HepG2 (cell line): ENCODE results near the gene PLXND1. TPM values are rescaled to one million over a fixed set of nuclear protein-coding genes. Genes with fewer than 3 reads are reported as not detected.

ENCODE experiments used
- ATAC-seq: fragments of 200-7000 bp; cut with Tn5 transposase; 3 replicates; pipeline ENCODE4 v1.9.1; 2020; ENCODE audit warnings: mild to moderate bottlenecking, moderate library complexity
- BruUV-seq: library from RNA; stranded (reverse); fragments of 400-500 nt; replicated peaks from 2 replicates; lab custom pipeline; 2021; lab: Mats Ljungman, UMichigan
- CTCF ChIA-PET: fragments of 300-600 bp; formaldehyde crosslinking; extraction: SDS; loops from one replicate; lab custom pipeline; 2021; ENCODE audit warnings: low total read pairs, inconsistent platforms, low intra/inter-chr PET ratio; lab: Yijun Ruan, JAX
- POLR2A ChIA-PET: fragments of 350-600 bp; sonication (Branson Sonifier 250); formaldehyde crosslinking; loops from one replicate; lab custom pipeline; 2020; ENCODE audit warnings: antibody characterized with exemption, inconsistent platforms; lab: Yijun Ruan, JAX
- DNase-seq: peaks from one replicate; pipeline ENCODE4 v3.0.0-alpha.2; 2015; ENCODE audit warnings: low spot score
- FAIRE-seq: peaks from 3 replicates; lab custom pipeline; 2011; peaks lifted over from hg19 to GRCh38; lab: Jason Lieb, UNC
- H2AFZ ChIP-seq: one replicate; pipeline ENCODE4 v1.6.1; 2011; ENCODE audit warnings: low read length, inconsistent platforms
- H3K27ac ChIP-seq: fragments of 300-600 bp; 3 replicates; pipeline ENCODE4 v1.8.0; 2011; ENCODE audit warnings: mixed run types, mild to moderate bottlenecking, mixed read lengths, low read length, inconsistent platforms; ENCODE audit not compliant: insufficient read depth; ENCODE audit errors: extremely low read length
- H3K27me3 ChIP-seq, 2 experiments: fragments of 200-600 bp in 1 of 2; 2 replicates in 1 of 2; 3 replicates in 1 of 2; pipeline versions ENCODE4 v1.6.0 to v1.8.0; 2011; ENCODE audit warnings: low read length in 2 of 2, mild to moderate bottlenecking in 2 of 2, moderate library complexity in 2 of 2, inconsistent platforms in 1 of 2; ENCODE audit not compliant: insufficient read depth in 2 of 2, control insufficient read depth in 1 of 2
- H3K36me3 ChIP-seq, 2 experiments: fragments of 200-600 bp in 1 of 2; replicated peaks in 1 of 2; 2 replicates in 1 of 2; 3 replicates in 1 of 2; pipeline versions ENCODE4 v1.5.1 to v1.8.0; 2011; ENCODE audit warnings: low read length in 2 of 2, inconsistent platforms in 1 of 2; ENCODE audit not compliant: insufficient read depth in 2 of 2, control insufficient read depth in 1 of 2
- H3K4me1 ChIP-seq: 2 replicates; pipeline ENCODE4 v1.5.1; 2012; ENCODE audit warnings: low read length, inconsistent platforms; ENCODE audit not compliant: insufficient read depth
- H3K4me2 ChIP-seq: 2 replicates; pipeline ENCODE4 v1.6.0; 2011; ENCODE audit warnings: low read depth, low read length, inconsistent platforms
- H3K4me3 ChIP-seq, 3 experiments: fragments of 200-600 bp in 1 of 3; sonication (generic), shearing (Covaris generic) in 1 of 3; replicated peaks in 1 of 3; 2 replicates each; pipeline ENCODE4 v1.5.1; 2011 to 2016; ENCODE audit warnings: low read length in 3 of 3, inconsistent platforms in 2 of 3, low read depth in 2 of 3, mild to moderate bottlenecking in 2 of 3, control low read depth in 1 of 3, mixed read lengths in 1 of 3; ENCODE audit not compliant: insufficient read depth in 1 of 3
- H3K79me2 ChIP-seq: one replicate; pipeline ENCODE4 v1.6.1; 2011; ENCODE audit warnings: low read length, inconsistent platforms; ENCODE audit not compliant: insufficient read depth
- H3K9ac ChIP-seq: 2 replicates; pipeline ENCODE4 v1.6.0; 2011; ENCODE audit warnings: mild to moderate bottlenecking, low read depth, low read length, inconsistent platforms; ENCODE audit not compliant: insufficient read depth
- H3K9me3 ChIP-seq: 2 replicates; pipeline ENCODE4 v1.5.1; 2012; ENCODE audit warnings: mild to moderate bottlenecking, low read length
- H4K20me1 ChIP-seq: 2 replicates; pipeline ENCODE4 v1.6.0; 2011; ENCODE audit warnings: inconsistent platforms, mild to moderate bottlenecking, low read length, moderate library complexity; ENCODE audit not compliant: insufficient read depth
- AGO2 ChIP-seq: fragments of 200-400 bp; formaldehyde crosslinking; optimal IDR thresholded peaks from 2 replicates; pipeline ENCODE3; 2017; ENCODE audit warnings: mild to moderate bottlenecking, low read depth, low read length, moderate library complexity
- ATF7 ChIP-seq, 2 experiments: fragments of 450-650 bp in 1 of 2; sonication (generic) in 1 of 2; formaldehyde crosslinking in 1 of 2; IDR thresholded peaks; 2 replicates each; pipeline versions ENCODE4 v1.4.0 to v1.6.1; 2016 to 2020; ENCODE audit warnings: antibody characterized with exemption in 1 of 2, mild to moderate bottlenecking in 1 of 2, missing genetic modification reagents in 1 of 2
- NCOA5 ChIP-seq: sonication (generic); formaldehyde crosslinking; IDR thresholded peaks from 2 replicates; pipeline ENCODE4 v1.4.0; 2020; ENCODE audit warnings: missing genetic modification reagents
- ZNF234 ChIP-seq: sonication (generic); formaldehyde crosslinking; conservative IDR thresholded peaks from 2 replicates; pipeline ENCODE4 v1.5.1; 2020; ENCODE audit warnings: mild to moderate bottlenecking, missing genetic modification reagents
- ZNF629 ChIP-seq: sonication (generic); formaldehyde crosslinking; conservative IDR thresholded peaks from 2 replicates; pipeline ENCODE4 v1.5.0; 2020; ENCODE audit warnings: missing genetic modification reagents
- ZNF839 ChIP-seq: sonication (generic); formaldehyde crosslinking; IDR thresholded peaks from 2 replicates; pipeline ENCODE4 v1.4.0; 2020; ENCODE audit warnings: missing genetic modification reagents, mild to moderate bottlenecking, borderline replicate concordance
- WGBS: methylation state at CpG from one replicate; pipeline ENCODE4 v1.1.6; 2017; ENCODE audit warnings: low lambda C conversion rate; 5-methylcytosine and 5-hydroxymethylcytosine counted together
- in situ Hi-C: cut with HindIII; loops from 2 replicates; pipeline ENCODE4 v1.10.0; 2017; ENCODE audit warnings: low pct_unique_long_range_greater_than_20kb; ENCODE audit not compliant: extremely low pct_ligation_motif_present
- intact Hi-C: fragments of 100-400 bp; cut with micrococcal nuclease; formaldehyde crosslinking; loops from one replicate; pipeline ENCODE4 v1.10.0; 2022; ENCODE audit not compliant: unreplicated experiment
- polyA plus RNA-seq, 8 experiments: library from polyadenylated mRNA; depleted of rRNA in 3 of 8; stranded (reverse) in 7 of 8; unstranded in 1 of 8; fragments of >200 nt; fragmentation: Illumina TruSeq in 4 of 8; extraction: Trizol in 4 of 8; gene quantifications; 2 replicates each; pipeline versions ENCODE4 v1.2.1 to v1.2.3, GENCODE V29; 2011 to 2016; ENCODE audit warnings: low read depth in 4 of 8, missing spikeins in 1 of 8, mixed read lengths in 1 of 8; ENCODE audit not compliant: insufficient read depth in 1 of 8
- total RNA-seq, 5 experiments: library from RNA; depleted of rRNA; stranded (reverse); fragments of >200 nt; fragmentation: Illumina TruSeq; extraction: Trizol; gene quantifications; 2 replicates each; pipeline ENCODE4 v1.2.3, GENCODE V29; 2016; ENCODE audit warnings: low read depth in 1 of 5

The PLXND1 gene
- total and polyA plus RNA-seq, 2 of the 13 experiments (the other 11 are each of a cell fraction or from before 2014, with no cell fraction given) = 15.9 to 42.0 TPM

- Histone ChIP-seq H3K36me3 (peaks cover 7 to 23% of the 10 kb centered on the region in 2 experiments; a peak in 4 of 5 replicates), H3K27me3 (no peaks in the 10 kb centered on the region; a peak in 1 of 5 replicates), H3K4me1 (peaks cover 34% of the 10 kb centered on the region), H2AFZ (no peak overlapping the region), H3K9me3 (no peaks in the 10 kb centered on the region), H4K20me1 (no peaks in the 10 kb centered on the region), H3K4me2 (no peak overlapping the region), H3K4me3 (no peak overlapping the region), H3K27ac (no peak overlapping the region), H3K79me2 (no peaks in the 10 kb centered on the region), H3K9ac (no peak overlapping the region)
- intact Hi-C loops (no loop called here), in situ Hi-C loops (no loop called here)
- WGBS = 96% methylated on average over 10 of the region's 18 CpGs
- no TSS peak for BruUV-seq
- ChIA-PET CTCF (no interaction called here), POLR2A (no interaction called here)
- FAIRE-seq (no peak), ATAC-seq (no peak), DNase-seq (no peak)
- TF ChIP-seq NCOA5 (CRISPR knock-in tag) = no peak
- peak; percentile 80 for TF ChIP-seq AGO2
These were observed 45.4 kb downstream of the PLXND1 start for GRCh38 chr3:129560911-129561594.

GRCh38 chr3:129560269-129560787 is 46.1 kb downstream of the PLXND1 start:
- Histone ChIP-seq H3K4me3 (no peak overlapping the region), H3K9ac (no peak overlapping the region), H2AFZ (no peak overlapping the region), H3K27me3 (no peaks in the 10 kb centered on the region; a peak in 1 of 5 replicates), H3K36me3 (peaks cover 9 to 22% of the 10 kb centered on the region in 2 experiments; a peak in 4 of 5 replicates), H3K27ac (no peak overlapping the region), H4K20me1 (no peaks in the 10 kb centered on the region), H3K4me2 (no peak overlapping the region)
- ChIA-PET CTCF (no interaction called here), POLR2A (no interaction called here)
- BruUV-seq = no TSS peak
- DNase-seq = no peak
- intact Hi-C loops (no loop called here), in situ Hi-C loops (no loop called here)
- WGBS = 51% methylated on average over 4 of the region's 16 CpGs
- FAIRE-seq = no peak
- TF ChIP-seq ZNF234 (CRISPR knock-in tag) (no peak), ATF7 (IDR thresholded peaks at IDR 0.05) (no peak), ATF7 (CRISPR knock-in tag; IDR thresholded peaks at IDR 0.05) (no peak), ZNF839 (no peak), ZNF629 (peak; percentile 82)
- TF ChIP-seq, all 625 proteins: peak for 1
- no peaks in the 10 kb centered on the region for H3K9me3 ChIP-seq
- no peaks in the 10 kb centered on the region for H3K79me2 ChIP-seq
- no peak for ATAC-seq
- H3K4me1 ChIP-seq = peaks cover 34% of the 10 kb centered on the region
